ENCODE data around the gene RPS23.

- TF ChIP-seq POLR2A (IDR thresholded peaks at IDR 0.05; ENCODE audit: low read length) (no peak), GATA1 (IDR thresholded peaks at IDR 0.05; ENCODE audit: low read depth, low read length) (no peak)
Observed at GRCh38 chr5:82312373-82312856, 34.3 kb upstream of the RPS23 start.
